Naive B cell (primary cell): ENCODE data around the gene RRAGB. TPM values are rescaled to one million over a fixed set of nuclear protein-coding genes. Genes with fewer than 3 reads are reported as not detected.
"Not testable (repeated sequence)": the region's sequence is repeated elsewhere in the genome, so short reads cannot be mapped to it uniquely, and the experiment has no call there.

Experiments used
- ATAC-seq, 2 donors: fragments of 150-1000 bp; cut with Tn5 transposase; 2 replicates each; pipeline ENCODE4 v1.10.0; 2021; ENCODE audit warnings: low read depth in 2 of 2, mild to moderate bottlenecking in 2 of 2, moderate library complexity in 2 of 2
- DNase-seq: peaks from one replicate; pipeline ENCODE4 v3.0.0; 2022
- H3K27ac Mint-ChIP-seq, 6 donors: one replicate each; pipeline ENCODE4 v1.8.0; 2020 to 2022; ENCODE audit warnings: mild to moderate bottlenecking in 6 of 6, mixed read lengths in 6 of 6, moderate library complexity in 5 of 6, inconsistent platforms in 2 of 6
- H3K27me3 Mint-ChIP-seq, 3 donors: one replicate each; pipeline ENCODE4 v1.8.0; 2021 to 2022; ENCODE audit warnings: mixed read lengths in 3 of 3, mild to moderate bottlenecking in 1 of 3
- H3K36me3 Mint-ChIP-seq, 2 donors: one replicate each; pipeline ENCODE4 v1.8.0; 2020 to 2022; ENCODE audit warnings: mixed read lengths in 2 of 2, inconsistent platforms in 1 of 2, mild to moderate bottlenecking in 1 of 2
- H3K4me1 Mint-ChIP-seq, 3 donors: one replicate each; pipeline ENCODE4 v1.8.0; 2020 to 2022; ENCODE audit warnings: mixed read lengths in 3 of 3, inconsistent platforms in 1 of 3, mild to moderate bottlenecking in 1 of 3, moderate library complexity in 1 of 3
- H3K4me3 Mint-ChIP-seq, 8 donors: one replicate each; pipeline ENCODE4 v1.8.0; 2020 to 2022; ENCODE audit warnings: mild to moderate bottlenecking in 8 of 8, mixed read lengths in 8 of 8, moderate library complexity in 8 of 8, inconsistent platforms in 2 of 8
- H3K9me3 Mint-ChIP-seq, 7 donors: one replicate each; pipeline ENCODE4 v1.8.0; 2020 to 2022; ENCODE audit warnings: mixed read lengths in 7 of 7, mild to moderate bottlenecking in 5 of 7, inconsistent platforms in 2 of 7, moderate library complexity in 1 of 7
- polyA plus RNA-seq, 6 donors: library from polyadenylated mRNA; unstranded; fragments of 300-500 nt; fragmentation: Illumina TruSeq; gene quantifications; one replicate each; pipeline ENCODE4 v1.2.3, GENCODE V29; 2021; ENCODE audit warnings: low read depth in 6 of 6

The RRAGB gene
- polyA plus RNA-seq, 6 donors from 2014 or later, result 11.9 to 33.1 (median 18.5) TPM

- Mint-ChIP-seq H3K27ac (peak overlapping the region; percentile 94 to 98 (median 98)), H3K36me3 (no peaks in the 10 kb centered on the region), H3K4me1 (peaks cover 14 to 21% (median 16%) of the 10 kb centered on the region in 3 donors), H3K9me3 (peaks cover 0 to 3% (median 0%) of the 10 kb centered on the region in 7 donors), H3K4me3 (peak overlapping the region; percentile 82 to 95 (median 89)), H3K27me3 (peaks cover 0 to 8% (median 0%) of the 10 kb centered on the region in 3 donors)
- DNase-seq (no peak), ATAC-seq (no peak)
Observed at GRCh38 chrX:55716937-55717336, 612 bp upstream of the RRAGB start.

- peaks cover 0 to 9% (median 6%) of the 10 kb centered on the region in 3 donors for H3K4me1 Mint-ChIP-seq
- no peak overlapping the region for H3K27ac Mint-ChIP-seq
- H3K9me3 Mint-ChIP-seq, result peaks cover 0 to 26% (median 2%) of the 10 kb centered on the region in 7 donors
- DNase-seq (no peak), ATAC-seq (no peak)
- peaks cover 26 to 30% of the 10 kb centered on the region in 2 donors for H3K36me3 Mint-ChIP-seq
- no peak overlapping the region for H3K4me3 Mint-ChIP-seq
- no peaks in the 10 kb centered on the region for H3K27me3 Mint-ChIP-seq
Observed at GRCh38 chrX:55731826-55732225, 14.3 kb downstream of the RRAGB start.

DNA sequence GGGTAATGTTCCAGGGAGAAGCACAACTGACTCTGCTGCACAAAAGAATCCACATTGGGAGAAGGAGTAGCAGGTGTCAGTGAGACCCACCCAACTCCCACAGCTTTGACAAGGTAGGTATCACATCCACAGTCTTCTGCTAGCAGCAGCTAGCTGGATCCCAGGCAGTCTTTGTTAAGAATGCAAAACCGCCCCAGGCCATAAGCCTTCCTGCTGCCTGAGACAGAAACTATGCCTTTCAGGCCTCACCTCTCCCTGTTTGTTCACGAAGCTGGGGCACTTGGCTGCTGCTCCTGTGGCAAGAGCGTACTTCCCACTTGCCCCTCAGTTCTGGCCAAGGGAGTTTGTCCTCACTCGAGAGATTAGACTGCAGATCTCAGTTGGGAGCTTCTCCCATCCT, 21.4 kb downstream of the RRAGB start:
- DNase-seq (no peak), ATAC-seq (no peak)
- Mint-ChIP-seq H3K27me3 (no peaks in the 10 kb centered on the region), H3K4me3 (peak overlapping the region in 1 of 8 donors; percentile 9), H3K9me3 (peaks cover 0 to 17% (median 4%) of the 10 kb centered on the region in 7 donors), H3K36me3 (peaks cover 20 to 26% of the 10 kb centered on the region in 2 donors), H3K4me1 (peaks cover 0 to 10% (median 6%) of the 10 kb centered on the region in 3 donors), H3K27ac (no peak overlapping the region)

DNA sequence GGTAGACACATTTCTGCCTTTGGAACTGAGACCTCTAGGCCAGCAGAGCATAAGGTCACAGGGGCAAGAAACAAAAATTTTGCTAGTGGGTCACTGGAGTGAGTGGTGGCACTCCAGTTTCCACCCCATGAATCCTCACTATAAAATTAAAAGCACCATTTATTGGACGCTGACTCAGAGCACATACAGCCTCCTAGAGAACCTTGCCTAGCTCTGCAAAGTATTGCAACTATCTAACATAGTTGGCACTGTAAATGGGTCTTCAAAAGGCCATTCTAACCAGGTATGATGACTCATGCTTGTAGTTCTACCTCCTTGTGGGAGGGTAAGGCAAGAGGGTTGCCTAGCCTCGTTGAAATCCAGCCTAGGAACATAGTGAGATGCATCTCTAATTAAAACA, 25.1 kb downstream of the RRAGB start:
- peaks cover 0 to 13% of the 10 kb centered on the region in 2 donors for H3K36me3 Mint-ChIP-seq
- DNase-seq, result no peak
- no peaks in the 10 kb centered on the region for H3K27me3 Mint-ChIP-seq
- H3K4me1 Mint-ChIP-seq, result peaks cover 0 to 7% (median 0%) of the 10 kb centered on the region in 3 donors
- ATAC-seq, result no peak
- no peak overlapping the region for H3K4me3 Mint-ChIP-seq
- H3K9me3 Mint-ChIP-seq, result peaks cover 0 to 4% (median 0%) of the 10 kb centered on the region in 7 donors
- H3K27ac Mint-ChIP-seq, result no peak overlapping the region

DNA sequence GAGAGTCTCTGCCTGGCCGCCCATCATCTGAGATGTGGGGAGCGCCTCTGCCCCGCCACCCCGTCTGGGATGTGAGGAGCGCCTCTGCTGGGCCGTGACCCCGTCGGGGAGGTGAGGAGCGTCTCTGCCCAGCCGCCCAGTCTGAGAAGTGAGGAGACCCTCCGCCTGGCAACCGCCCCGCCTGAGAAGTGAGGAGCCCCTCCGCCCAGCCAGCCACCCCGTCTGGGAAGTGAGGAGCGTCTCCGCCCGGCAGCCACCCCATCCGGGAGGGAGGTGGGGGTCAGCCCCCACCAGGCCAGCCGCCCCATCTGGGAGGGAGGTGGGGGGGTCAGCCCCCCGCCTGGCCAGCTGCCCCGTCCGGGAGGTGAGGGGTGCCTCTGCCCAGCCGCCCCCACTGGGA, 30.9 kb downstream of the RRAGB start:
- not testable (repeated sequence) for H3K4me1 Mint-ChIP-seq, DNase-seq, ATAC-seq, H3K4me3 Mint-ChIP-seq, H3K27me3 Mint-ChIP-seq, H3K36me3 Mint-ChIP-seq, H3K9me3 Mint-ChIP-seq
- peak overlapping the region in 1 of 6 donors; percentile 65 for H3K27ac Mint-ChIP-seq

DNA sequence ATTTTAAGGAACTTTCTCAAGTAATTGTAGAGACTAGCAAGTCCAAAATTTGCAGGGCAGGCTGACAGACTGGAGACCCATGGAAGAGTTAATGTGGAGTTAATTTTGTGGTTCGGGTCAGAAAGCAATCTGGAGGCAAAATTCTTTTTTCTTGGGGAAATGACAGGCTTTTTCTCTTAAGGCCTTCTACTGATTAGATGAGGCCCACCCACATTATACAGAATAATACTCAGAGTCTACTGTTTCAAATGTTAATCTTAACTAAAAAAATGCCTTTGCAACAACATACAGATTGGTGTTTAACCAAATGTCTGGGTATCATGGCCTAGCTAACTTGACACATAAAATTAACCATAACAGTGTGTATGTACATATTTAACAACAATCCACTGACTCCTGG, 32.7 kb downstream of the RRAGB start:
- ATAC-seq (no peak), DNase-seq (no peak)
- Mint-ChIP-seq H3K36me3 (peaks cover 1 to 8% of the 10 kb centered on the region in 2 donors), H3K27me3 (no peaks in the 10 kb centered on the region), H3K27ac (no peak overlapping the region), H3K9me3 (no peaks in the 10 kb centered on the region), H3K4me3 (no peak overlapping the region), H3K4me1 (no peaks in the 10 kb centered on the region)

DNA sequence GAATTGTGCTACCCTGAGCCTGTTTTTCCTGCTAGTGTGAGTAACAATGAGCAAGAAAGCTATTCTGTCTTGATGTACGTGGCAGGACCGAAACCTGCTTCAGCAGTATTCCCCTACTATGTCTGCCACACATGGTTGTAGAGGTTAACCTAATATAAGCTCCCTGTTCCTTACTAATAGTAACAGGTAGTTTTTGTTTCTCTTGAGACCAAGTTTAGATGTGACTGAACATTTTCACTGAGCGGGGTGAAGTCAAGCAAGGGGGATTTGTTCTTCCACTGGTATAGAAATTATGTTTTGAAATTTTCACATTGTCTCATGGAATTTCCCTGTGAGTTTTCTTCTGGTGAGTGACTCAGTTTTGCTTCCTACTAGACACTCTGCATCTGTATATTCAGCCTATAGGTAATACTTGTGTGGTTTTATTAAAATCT, 37.3 kb downstream of the RRAGB start:
- DNase-seq (no peak), ATAC-seq (no peak)
- Mint-ChIP-seq H3K9me3 (peaks cover 0 to 1% (median 0%) of the 10 kb centered on the region in 7 donors), H3K4me3 (no peak overlapping the region), H3K36me3 (peaks cover 8 to 10% of the 10 kb centered on the region in 2 donors), H3K27ac (peak overlapping the region in 1 of 6 donors; percentile 6), H3K4me1 (no peaks in the 10 kb centered on the region), H3K27me3 (no peaks in the 10 kb centered on the region)

DNA sequence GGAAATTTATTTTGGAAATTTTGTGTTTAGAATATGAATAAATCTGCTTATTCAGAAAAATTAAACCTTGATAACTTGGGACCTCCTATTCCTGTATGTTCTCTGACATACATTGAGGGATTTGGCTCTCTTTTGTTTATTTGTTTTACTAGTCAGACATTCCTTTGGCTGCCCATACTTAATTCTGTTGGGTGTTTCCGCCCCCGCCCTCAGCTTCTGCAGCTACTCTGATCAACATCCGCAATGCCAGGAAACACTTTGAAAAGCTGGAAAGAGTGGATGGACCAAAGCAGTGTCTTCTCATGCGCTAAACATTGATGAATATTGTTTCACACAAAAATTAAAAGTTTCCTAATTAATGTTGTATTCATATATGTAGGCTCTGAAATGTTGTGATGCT, 40.5 kb downstream of the RRAGB start:
- Mint-ChIP-seq H3K9me3 (peaks cover 0 to 6% (median 1%) of the 10 kb centered on the region in 7 donors), H3K27me3 (no peaks in the 10 kb centered on the region), H3K27ac (no peak overlapping the region), H3K36me3 (peaks cover 9 to 24% of the 10 kb centered on the region in 2 donors), H3K4me3 (no peak overlapping the region), H3K4me1 (no peaks in the 10 kb centered on the region)
- DNase-seq, result no peak
- ATAC-seq, result no peak

GRCh38 chrX:55759478-55759877, 41.9 kb downstream of the RRAGB start:
- H3K27me3 Mint-ChIP-seq, result no peaks in the 10 kb centered on the region
- no peak overlapping the region for H3K4me3 Mint-ChIP-seq
- no peak overlapping the region for H3K27ac Mint-ChIP-seq
- H3K36me3 Mint-ChIP-seq, result peaks cover 15 to 31% of the 10 kb centered on the region in 2 donors
- no peaks in the 10 kb centered on the region for H3K4me1 Mint-ChIP-seq
- ATAC-seq, result no peak
- no peak for DNase-seq
- H3K9me3 Mint-ChIP-seq, result peaks cover 0 to 6% (median 1%) of the 10 kb centered on the region in 7 donors

- H3K4me1 Mint-ChIP-seq, result no peaks in the 10 kb centered on the region
- peaks cover 12 to 20% of the 10 kb centered on the region in 2 donors for H3K36me3 Mint-ChIP-seq
- ATAC-seq (no peak), DNase-seq (no peak)
- H3K4me3 Mint-ChIP-seq, result no peak overlapping the region
- H3K27me3 Mint-ChIP-seq, result no peaks in the 10 kb centered on the region
- no peak overlapping the region for H3K27ac Mint-ChIP-seq
- H3K9me3 Mint-ChIP-seq, result peaks cover 0 to 18% (median 5%) of the 10 kb centered on the region in 7 donors
Observed at GRCh38 chrX:55767100-55767499, 49.6 kb downstream of the RRAGB start.

DNA sequence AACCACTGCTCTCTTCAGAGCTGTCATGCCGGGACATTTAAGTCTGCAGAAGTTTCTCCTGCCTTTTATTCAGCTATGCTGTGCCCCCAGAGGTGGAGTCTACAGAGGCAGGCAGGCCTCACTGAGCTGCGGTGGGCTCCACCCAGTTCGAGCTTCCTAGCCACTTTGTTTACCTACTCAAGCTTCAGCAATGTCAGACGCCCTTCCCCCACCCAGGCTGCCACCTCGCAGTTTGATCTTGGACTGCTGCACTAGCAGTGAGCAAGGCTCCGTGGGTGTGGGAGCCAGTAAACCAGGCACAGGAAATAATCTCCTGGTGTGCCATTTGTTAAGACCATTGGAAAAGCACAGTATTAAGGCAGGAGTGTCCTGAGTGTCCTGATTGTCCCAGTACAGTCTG, 56.9 kb downstream of the RRAGB start:
- H3K27ac Mint-ChIP-seq, DNase-seq: not testable (repeated sequence)
- peak overlapping the region in 1 of 8 donors; percentile 22 for H3K4me3 Mint-ChIP-seq

GRCh38 chrX:55777596-55777995, 60.0 kb downstream of the RRAGB start:
- DNase-seq, result no peak
- Mint-ChIP-seq H3K27ac (no peak overlapping the region), H3K9me3 (peaks cover 0 to 9% (median 2%) of the 10 kb centered on the region in 7 donors), H3K27me3 (no peaks in the 10 kb centered on the region), H3K36me3 (no peaks in the 10 kb centered on the region), H3K4me1 (no peaks in the 10 kb centered on the region), H3K4me3 (no peak overlapping the region)
- ATAC-seq, result no peak

More for the DNA sequence above, 56.9 kb downstream of the RRAGB start:
- not testable (repeated sequence) for H3K27me3 Mint-ChIP-seq, H3K4me1 Mint-ChIP-seq, ATAC-seq, H3K36me3 Mint-ChIP-seq, H3K9me3 Mint-ChIP-seq

DNA sequence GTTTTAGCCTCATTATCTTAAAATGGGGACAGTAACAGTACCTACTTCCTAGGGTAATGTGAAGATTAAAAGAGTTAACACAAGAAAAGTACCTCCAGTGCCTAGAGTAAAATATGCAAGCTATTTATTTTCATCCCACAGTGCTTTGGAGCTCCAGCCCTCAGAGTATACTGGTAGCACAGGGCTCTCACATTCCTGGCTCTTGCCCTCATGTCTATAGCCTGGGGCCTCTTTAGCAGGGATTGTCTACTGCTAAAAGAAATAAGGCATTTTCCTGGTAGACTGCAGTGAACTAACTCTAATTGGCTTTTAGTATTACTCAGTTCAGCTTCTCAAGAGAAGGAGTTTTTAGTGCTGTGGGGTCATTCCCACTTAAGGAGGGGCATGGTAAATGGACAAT, 60.8 kb downstream of the RRAGB start:
- no peaks in the 10 kb centered on the region for H3K4me1 Mint-ChIP-seq
- ATAC-seq (no peak), DNase-seq (no peak)
- H3K4me3 Mint-ChIP-seq, result no peak overlapping the region
- no peaks in the 10 kb centered on the region for H3K27me3 Mint-ChIP-seq
- H3K27ac Mint-ChIP-seq, result peak overlapping the region in 1 of 6 donors; percentile 57
- no peaks in the 10 kb centered on the region for H3K36me3 Mint-ChIP-seq
- H3K9me3 Mint-ChIP-seq, result peaks cover 0 to 10% (median 2%) of the 10 kb centered on the region in 7 donors

- Mint-ChIP-seq H3K9me3 (peaks cover 0 to 10% (median 4%) of the 10 kb centered on the region in 7 donors), H3K4me3 (no peak overlapping the region), H3K27me3 (no peaks in the 10 kb centered on the region), H3K36me3 (peaks cover 4 to 14% of the 10 kb centered on the region in 2 donors), H3K27ac (no peak overlapping the region), H3K4me1 (peaks cover 3 to 6% (median 3%) of the 10 kb centered on the region in 3 donors)
- DNase-seq, result no peak
- ATAC-seq, result no peak
Observed at GRCh38 chrX:55783723-55784122, 66.2 kb downstream of the RRAGB start.
